ENCODE data around the gene SMIM10. TPM values are rescaled to one million over a fixed set of nuclear protein-coding genes. Genes with fewer than 3 reads are reported as not detected.
"Not testable (repeated sequence)": the region's sequence is repeated elsewhere in the genome, so short reads cannot be mapped to it uniquely, and the experiment has no call there.

SMIM10 gene
- total RNA-seq, 1 experiment from 2014 or later: 2.4 TPM

GRCh38 chrX:134957836-134958235, 33.0 kb upstream of the SMIM10 start:
- BruUV-seq (replicated peaks): no TSS peak
- Mint-ChIP-seq H3K4me3 (ENCODE audit: low read depth, unreplicated experiment) (no peak overlapping the region), H3K27me3 (ENCODE audit: unreplicated experiment) (peaks cover 19% of the 10 kb centered on the region), H3K9me3 (ENCODE audit: low read depth, unreplicated experiment) (peaks cover 2% of the 10 kb centered on the region), H3K36me3 (ENCODE audit: insufficient read depth, unreplicated experiment) (no peaks in the 10 kb centered on the region), H3K27ac (ENCODE audit: unreplicated experiment) (no peak overlapping the region), H3K4me1 (ENCODE audit: low read depth, unreplicated experiment) (no peaks in the 10 kb centered on the region)
- intact Hi-C loops (cut with micrococcal nuclease; ENCODE audit: unreplicated experiment): no loop called here
- CTCF ChIA-PET: no interaction called here
- TF ChIP-seq CTCF (IDR thresholded peaks at IDR 0.05; ENCODE audit: unreplicated experiment): no peak
- no peak for DNase-seq

- CTCF ChIA-PET; H3K4me1 Mint-ChIP-seq (ENCODE audit: low read depth, unreplicated experiment); H3K4me3 Mint-ChIP-seq (ENCODE audit: low read depth, unreplicated experiment); BruUV-seq (replicated peaks); DNase-seq; H3K9me3 Mint-ChIP-seq (ENCODE audit: low read depth, unreplicated experiment); H3K27ac Mint-ChIP-seq (ENCODE audit: unreplicated experiment); intact Hi-C loops (cut with micrococcal nuclease; ENCODE audit: unreplicated experiment); H3K36me3 Mint-ChIP-seq (ENCODE audit: insufficient read depth, unreplicated experiment): not testable (repeated sequence)
- H3K27me3 Mint-ChIP-seq (ENCODE audit: unreplicated experiment): peaks cover 26% of the 10 kb centered on the region
Observed at GRCh38 chrX:134960366-134960765, 30.4 kb upstream of the SMIM10 start.

- TF ChIP-seq CTCF (IDR thresholded peaks at IDR 0.05; ENCODE audit: unreplicated experiment): no peak
- no peak for DNase-seq
- intact Hi-C loops (cut with micrococcal nuclease; ENCODE audit: unreplicated experiment): no loop called here
- no peak overlapping the region for H3K27ac Mint-ChIP-seq (ENCODE audit: unreplicated experiment)
- H3K4me3 Mint-ChIP-seq (ENCODE audit: low read depth, unreplicated experiment): no peak overlapping the region
- peaks cover 8% of the 10 kb centered on the region for H3K4me1 Mint-ChIP-seq (ENCODE audit: low read depth, unreplicated experiment)
- CTCF ChIA-PET: interaction anchor here (0.7 to 1.3 kb wide), 3 partner anchors 12 to 126 kb away, joined by 3 to 4 read pairs (median 3); no protein-coding TSS in a partner anchor
- peaks cover 26% of the 10 kb centered on the region for H3K27me3 Mint-ChIP-seq (ENCODE audit: unreplicated experiment)
- no peaks in the 10 kb centered on the region for H3K36me3 Mint-ChIP-seq (ENCODE audit: insufficient read depth, unreplicated experiment)
- peaks cover 2% of the 10 kb centered on the region for H3K9me3 Mint-ChIP-seq (ENCODE audit: low read depth, unreplicated experiment)
- BruUV-seq (replicated peaks): no TSS peak
Observed at GRCh38 chrX:134963041-134963440, 27.8 kb upstream of the SMIM10 start.

DNA sequence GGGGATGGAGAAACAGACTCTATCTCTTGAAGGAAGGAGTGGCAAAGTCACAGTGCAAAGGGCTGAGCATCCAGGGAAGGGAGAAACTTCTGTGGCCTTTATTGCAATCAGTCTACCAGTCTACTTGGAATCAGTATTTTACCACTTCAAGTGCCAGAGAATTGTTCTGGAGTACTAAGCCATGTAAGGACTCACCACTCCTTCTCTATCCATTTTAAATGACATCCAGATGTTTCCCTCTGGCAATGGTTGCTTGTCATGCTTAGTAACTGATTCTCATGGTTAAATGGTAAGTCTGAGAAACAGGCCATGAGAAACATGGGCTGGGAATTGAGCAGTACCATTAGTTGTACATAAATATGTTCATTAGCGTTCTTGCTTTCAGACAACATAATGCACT, 21.1 kb upstream of the SMIM10 start:
- Mint-ChIP-seq H3K36me3 (ENCODE audit: insufficient read depth, unreplicated experiment) (no peaks in the 10 kb centered on the region), H3K27me3 (ENCODE audit: unreplicated experiment) (peaks cover 12% of the 10 kb centered on the region), H3K4me3 (ENCODE audit: low read depth, unreplicated experiment) (no peak overlapping the region), H3K9me3 (ENCODE audit: low read depth, unreplicated experiment) (no peaks in the 10 kb centered on the region), H3K27ac (ENCODE audit: unreplicated experiment) (no peak overlapping the region), H3K4me1 (ENCODE audit: low read depth, unreplicated experiment) (peaks cover 8% of the 10 kb centered on the region)
- no peak for DNase-seq
- no peak for TF ChIP-seq CTCF (IDR thresholded peaks at IDR 0.05; ENCODE audit: unreplicated experiment)
- intact Hi-C loops (cut with micrococcal nuclease; ENCODE audit: unreplicated experiment): loop anchor here (5.0 kb wide), 1 partner anchor 118 kb away; no protein-coding TSS in a partner anchor
- CTCF ChIA-PET: no interaction called here
- BruUV-seq (replicated peaks): no TSS peak

GRCh38 chrX:134971926-134972325, 18.9 kb upstream of the SMIM10 start:
- Mint-ChIP-seq H3K4me1 (ENCODE audit: low read depth, unreplicated experiment) (no peaks in the 10 kb centered on the region), H3K27me3 (ENCODE audit: unreplicated experiment) (peaks cover 34% of the 10 kb centered on the region), H3K27ac (ENCODE audit: unreplicated experiment) (no peak overlapping the region), H3K4me3 (ENCODE audit: low read depth, unreplicated experiment) (no peak overlapping the region), H3K36me3 (ENCODE audit: insufficient read depth, unreplicated experiment) (no peaks in the 10 kb centered on the region), H3K9me3 (ENCODE audit: low read depth, unreplicated experiment) (no peaks in the 10 kb centered on the region)
- intact Hi-C loops (cut with micrococcal nuclease; ENCODE audit: unreplicated experiment): no loop called here
- CTCF ChIA-PET: no interaction called here
- TF ChIP-seq CTCF (IDR thresholded peaks at IDR 0.05; ENCODE audit: unreplicated experiment): no peak
- BruUV-seq (replicated peaks): no TSS peak
- no peak for DNase-seq

Measured in Calu3 (cell line).